GM10248 (cell line): ENCODE data around the gene NIPAL3.

ENCODE experiments used
- CTCF ChIA-PET: fragments of 300-600 bp; sonication (Branson Sonifier 250); formaldehyde crosslinking; extraction: SDS; loops from one replicate; lab custom pipeline; 2021; ENCODE audit warnings: antibody characterized with exemption; lab: Yijun Ruan, JAX
- POLR2A ChIA-PET: fragments of 350-650 bp; sonication (Branson Sonifier 250); formaldehyde crosslinking; extraction: SDS; loops from one replicate; lab custom pipeline; 2020; ENCODE audit warnings: antibody characterized with exemption; lab: Yijun Ruan, JAX
- DNase-seq: peaks from one replicate; pipeline ENCODE4 v3.0.0; 2012; ENCODE audit errors: extremely low spot score
- TF ChIP-seq, protein P1 (sequence below): IDR thresholded peaks from 2 replicates; pipeline ENCODE4 v1.5.1; 2012; ENCODE audit warnings: mild to moderate bottlenecking, low read depth; ENCODE audit errors: extremely low read depth, missing control alignments, control extremely low read depth

Gene NIPAL3

DNA sequence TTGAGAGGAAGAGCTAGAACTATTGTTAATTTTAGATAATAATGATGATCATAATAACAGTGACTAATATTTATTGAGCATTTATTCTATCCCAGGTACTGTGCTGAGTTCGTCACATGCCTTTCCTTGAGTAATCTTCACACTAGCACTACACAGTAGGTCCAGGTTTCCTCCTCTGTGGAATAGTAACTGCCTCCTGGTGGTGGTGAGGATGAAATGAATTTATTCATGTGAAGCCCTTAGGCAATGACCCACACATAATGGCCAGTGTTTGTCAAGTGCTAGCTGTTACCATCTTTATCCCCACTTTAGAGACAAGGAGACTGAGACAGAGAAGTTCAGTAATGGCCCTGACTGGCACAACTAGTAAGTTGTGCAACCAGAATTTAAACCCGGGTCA is 5.9 kb downstream of the NIPAL3 start:
- CTCF ChIA-PET = interaction anchor here (0.9 to 5.4 kb wide), 6 partner anchors 11 to 221 kb away, joined by 3 to 27 read pairs (median 5); no protein-coding TSS in a partner anchor
- TF ChIP-seq, protein P1, sequence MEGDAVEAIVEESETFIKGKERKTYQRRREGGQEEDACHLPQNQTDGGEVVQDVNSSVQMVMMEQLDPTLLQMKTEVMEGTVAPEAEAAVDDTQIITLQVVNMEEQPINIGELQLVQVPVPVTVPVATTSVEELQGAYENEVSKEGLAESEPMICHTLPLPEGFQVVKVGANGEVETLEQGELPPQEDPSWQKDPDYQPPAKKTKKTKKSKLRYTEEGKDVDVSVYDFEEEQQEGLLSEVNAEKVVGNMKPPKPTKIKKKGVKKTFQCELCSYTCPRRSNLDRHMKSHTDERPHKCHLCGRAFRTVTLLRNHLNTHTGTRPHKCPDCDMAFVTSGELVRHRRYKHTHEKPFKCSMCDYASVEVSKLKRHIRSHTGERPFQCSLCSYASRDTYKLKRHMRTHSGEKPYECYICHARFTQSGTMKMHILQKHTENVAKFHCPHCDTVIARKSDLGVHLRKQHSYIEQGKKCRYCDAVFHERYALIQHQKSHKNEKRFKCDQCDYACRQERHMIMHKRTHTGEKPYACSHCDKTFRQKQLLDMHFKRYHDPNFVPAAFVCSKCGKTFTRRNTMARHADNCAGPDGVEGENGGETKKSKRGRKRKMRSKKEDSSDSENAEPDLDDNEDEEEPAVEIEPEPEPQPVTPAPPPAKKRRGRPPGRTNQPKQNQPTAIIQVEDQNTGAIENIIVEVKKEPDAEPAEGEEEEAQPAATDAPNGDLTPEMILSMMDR = no peak
- POLR2A ChIA-PET = no interaction called here

DNA sequence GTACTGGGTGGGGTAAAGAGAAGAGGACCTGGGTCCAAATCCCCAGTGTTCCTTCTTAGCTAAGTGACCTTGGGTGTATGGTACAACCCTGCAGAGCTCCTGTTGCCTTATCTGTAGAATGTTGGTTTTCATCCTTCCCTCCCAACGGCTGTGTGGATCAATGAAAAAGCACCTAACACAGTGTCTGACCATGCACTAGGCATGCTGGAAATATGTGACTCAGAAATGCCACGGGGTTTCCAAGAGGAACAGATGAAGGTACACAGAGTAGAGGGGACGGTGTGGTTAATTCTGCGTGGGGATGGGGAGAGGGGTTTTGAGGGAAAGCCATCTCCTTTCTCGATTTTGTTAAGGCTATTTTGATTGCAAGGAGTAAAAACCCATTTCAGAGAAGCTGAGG is 8.6 kb downstream of the NIPAL3 start:
- TF ChIP-seq, protein P1 = no peak
- no peak for DNase-seq
- CTCF ChIA-PET = interaction anchor here (1.0 to 5.4 kb wide), 9 partner anchors 8 to 274 kb away, joined by 3 to 44 read pairs (median 3); partner anchors contain the start of gene NIPAL3
- POLR2A ChIA-PET = no interaction called here

More for the DNA sequence above, 5.9 kb downstream of the NIPAL3 start:
- DNase-seq = no peak

DNA sequence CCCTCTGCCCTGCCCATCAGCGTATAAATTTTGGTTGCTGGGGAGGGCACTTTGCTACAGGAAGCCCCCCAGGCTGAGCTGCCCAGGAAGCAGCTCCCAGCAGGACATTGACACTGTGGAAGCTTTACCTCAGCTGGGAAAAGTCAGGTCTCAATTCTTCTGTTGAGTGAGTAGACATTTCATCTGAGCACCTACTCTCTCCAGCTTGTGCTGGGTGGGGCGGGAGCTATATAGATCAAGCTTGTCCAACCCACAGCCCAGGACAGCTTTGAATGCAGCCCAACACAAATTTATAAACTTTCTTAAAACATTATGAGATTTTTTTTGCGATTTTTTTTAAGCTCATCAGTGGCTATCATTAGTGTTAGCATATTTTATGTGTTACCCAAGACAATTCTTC is 9.4 kb downstream of the NIPAL3 start:
- POLR2A ChIA-PET = no interaction called here
- DNase-seq = no peak
- TF ChIP-seq, protein P1 = no peak
- CTCF ChIA-PET = interaction anchor here (1.0 to 5.4 kb wide), 14 partner anchors 9 to 275 kb away, joined by 3 to 44 read pairs (median 4); partner anchors contain the start of gene NIPAL3

DNA sequence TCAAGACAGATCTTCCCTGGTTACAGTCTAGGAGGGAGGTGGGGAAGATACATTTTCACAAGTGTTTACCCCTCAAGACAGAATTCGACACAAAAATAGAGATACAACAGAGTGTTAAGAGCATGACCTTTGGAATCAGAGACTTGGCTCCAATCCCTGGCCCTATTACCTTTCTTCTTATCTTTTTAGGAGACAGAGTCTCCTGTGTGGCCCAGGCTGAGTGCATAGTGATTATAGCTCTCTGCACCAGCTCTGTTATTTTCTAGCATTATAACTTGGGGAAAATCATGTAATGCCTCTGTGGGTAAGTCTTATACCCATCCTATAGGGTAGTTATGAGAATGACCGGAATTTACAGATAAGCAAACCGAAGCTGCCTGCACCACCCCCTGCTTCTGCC is 9.8 kb downstream of the NIPAL3 start:
- TF ChIP-seq, protein P1 = no peak
- POLR2A ChIA-PET = no interaction called here
- no peak for DNase-seq
- CTCF ChIA-PET = interaction anchor here (1.0 to 5.4 kb wide), 12 partner anchors 10 to 275 kb away, joined by 3 to 44 read pairs (median 4); partner anchors contain the start of gene NIPAL3

DNA sequence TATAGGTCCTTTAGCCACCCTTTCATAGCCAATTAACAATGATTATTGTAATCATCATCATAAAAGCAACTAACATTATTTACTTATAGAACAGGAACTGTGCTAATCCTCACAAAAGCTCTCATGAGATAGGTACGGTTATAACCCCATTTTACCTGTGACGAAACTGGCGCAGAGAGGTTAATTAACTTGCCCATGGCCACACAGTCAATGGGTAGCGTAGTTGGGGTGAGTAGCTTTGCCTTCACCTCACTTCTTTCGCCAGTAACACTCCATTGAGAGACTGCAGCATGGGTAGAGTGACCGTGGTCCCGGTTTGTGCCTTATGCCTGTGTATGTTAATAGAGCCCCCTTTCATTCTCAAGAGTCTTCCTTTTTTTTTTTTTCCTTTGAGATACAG is 10.3 kb downstream of the NIPAL3 start:
- no peak for DNase-seq
- TF ChIP-seq, protein P1 = no peak
- CTCF ChIA-PET = interaction anchor here (1.1 to 5.4 kb wide), 7 partner anchors 10 to 227 kb away, joined by 3 to 44 read pairs (median 7); partner anchors contain the start of gene NIPAL3
- POLR2A ChIA-PET = no interaction called here

DNA sequence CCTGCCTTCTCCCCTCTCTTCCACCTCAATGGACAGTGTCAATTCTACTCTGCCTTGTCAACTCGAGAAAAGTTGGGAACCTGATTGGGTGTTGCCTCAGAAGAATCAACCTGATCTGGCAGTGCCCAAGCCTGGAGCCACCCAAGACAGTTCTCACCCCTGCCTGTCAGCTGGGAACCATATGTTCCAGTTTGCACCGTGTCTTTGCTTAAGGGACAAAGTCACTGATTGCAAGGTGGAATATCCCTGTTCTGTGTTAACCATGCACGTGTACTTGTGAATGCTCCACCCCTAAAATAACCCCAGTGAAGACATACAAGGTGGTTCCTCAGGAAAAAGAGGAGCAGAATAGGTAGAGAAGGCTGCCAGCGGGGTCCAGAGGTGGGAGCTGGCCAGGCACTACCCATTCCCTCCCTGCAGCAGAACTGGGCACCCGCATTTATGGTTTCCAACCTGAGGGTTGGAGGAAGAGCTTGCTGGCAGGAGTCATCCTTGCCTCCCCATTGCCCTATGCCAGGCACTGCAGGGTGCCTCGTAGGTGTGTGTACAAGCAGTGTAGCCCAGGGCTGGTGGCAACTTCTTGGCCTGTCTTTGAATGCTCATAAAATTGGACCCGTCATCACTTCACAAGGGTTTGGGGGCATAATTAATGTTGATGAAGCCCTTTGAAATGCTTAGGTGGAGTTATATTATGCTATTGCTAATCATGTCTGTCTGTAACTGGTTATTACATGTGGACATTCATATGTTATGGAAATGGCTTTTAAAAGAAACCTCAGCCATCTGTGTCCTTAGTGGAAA is 11.3 kb downstream of the NIPAL3 start:
- peak; percentile 1 for DNase-seq
- TF ChIP-seq, protein P1 = no peak

More for the DNA sequence above, 11.3 kb downstream of the NIPAL3 start:
- POLR2A ChIA-PET = no interaction called here
- CTCF ChIA-PET = interaction anchor here (2.0 to 3.7 kb wide), 3 partner anchors 11 to 228 kb away, joined by 7 to 44 read pairs (median 9); partner anchors contain the start of gene NIPAL3
